Neural progenitor cell (in vitro differentiated cells): Measurements from ENCODE around the gene HES7.

Source experiments
- CTCF ChIP-seq: fragments of 200-600 bp; sonication (generic); IDR thresholded peaks from 2 replicates; pipeline ENCODE4 v1.5.1; 2017; ENCODE audit warnings: antibody characterized with exemption, mild to moderate bottlenecking
- EZH2 ChIP-seq: fragments of 200-600 bp; sonication (generic); IDR thresholded peaks from 2 replicates; pipeline ENCODE4 v1.6.1; 2017; ENCODE audit warnings: antibody characterized with exemption, mild to moderate bottlenecking, moderate library complexity
- EZH2phosphoT487 ChIP-seq: fragments of 200-600 bp; sonication (generic); IDR thresholded peaks from 2 replicates; pipeline ENCODE4 v1.6.1; 2017; ENCODE audit warnings: antibody characterized with exemption

GRCh38 chr17:8125947-8126490 is 2.1 kb upstream of the HES7 start:
- TF ChIP-seq CTCF (no peak), EZH2 (no peak), EZH2phosphoT487 (no peak)
